GM13976 (cell line): ENCODE data around the gene SRGAP1.

Experiments used
- DNase-seq: peaks from one replicate; pipeline ENCODE4 v3.0.0; 2012; ENCODE audit warnings: low spot score
- CTCF ChIP-seq: IDR thresholded peaks from 2 replicates; pipeline ENCODE4 v1.5.1; 2012; ENCODE audit warnings: borderline replicate concordance, mild to moderate bottlenecking; ENCODE audit not compliant: insufficient read depth; ENCODE audit errors: extremely low read depth, missing control alignments, control extremely low read depth
- in situ Hi-C: fragments of 300-500 bp; cut with MboI; formaldehyde crosslinking; loops from one replicate; pipeline ENCODE4 v1.12.0; 2022; ENCODE audit warnings: low sequenced_read_pairs, mixed read lengths, inconsistent platforms; ENCODE audit not compliant: unreplicated experiment

Gene SRGAP1

GRCh38 chr12:63952995-63953394 is 108.5 kb downstream of the SRGAP1 start:
- DNase-seq = no peak
- in situ Hi-C loops = no loop called here
- TF ChIP-seq CTCF = no peak

- no peak for DNase-seq
- in situ Hi-C loops = no loop called here
- TF ChIP-seq CTCF = no peak
Measured at GRCh38 chr12:63955831-63956666, 111.5 kb downstream of the SRGAP1 start.

- TF ChIP-seq CTCF = no peak
- in situ Hi-C loops = no loop called here
- DNase-seq = no peak
Measured at GRCh38 chr12:63957496-63957895, 113.0 kb downstream of the SRGAP1 start.

GRCh38 chr12:63958876-63959580 is 114.5 kb downstream of the SRGAP1 start:
- no peak for TF ChIP-seq CTCF
- in situ Hi-C loops = no loop called here
- no peak for DNase-seq

- in situ Hi-C loops = no loop called here
- no peak for DNase-seq
- no peak for TF ChIP-seq CTCF
Measured at GRCh38 chr12:63961048-63961447, 116.5 kb downstream of the SRGAP1 start.

GRCh38 chr12:63961543-63961942 is 117.0 kb downstream of the SRGAP1 start:
- TF ChIP-seq CTCF = no peak

More at GRCh38 chr12:63961543-63961942, 117.0 kb downstream of the SRGAP1 start:
- in situ Hi-C loops = no loop called here
- no peak for DNase-seq
